HepG2 (cell line): ENCODE data around the gene DNMT3A. TPM values are rescaled to one million over a fixed set of nuclear protein-coding genes. Genes with fewer than 3 reads are reported as not detected.

Experiments
- ATAC-seq: fragments of 200-7000 bp; cut with Tn5 transposase; 3 replicates; pipeline ENCODE4 v1.9.1; 2020; ENCODE audit warnings: mild to moderate bottlenecking, moderate library complexity
- BruUV-seq: library from RNA; stranded (reverse); fragments of 400-500 nt; replicated peaks from 2 replicates; lab custom pipeline; 2021; lab: Mats Ljungman, UMichigan
- CTCF ChIA-PET: fragments of 300-600 bp; formaldehyde crosslinking; extraction: SDS; loops from one replicate; lab custom pipeline; 2021; ENCODE audit warnings: low total read pairs, inconsistent platforms, low intra/inter-chr PET ratio; lab: Yijun Ruan, JAX
- POLR2A ChIA-PET: fragments of 350-600 bp; sonication (Branson Sonifier 250); formaldehyde crosslinking; loops from one replicate; lab custom pipeline; 2020; ENCODE audit warnings: antibody characterized with exemption, inconsistent platforms; lab: Yijun Ruan, JAX
- DNase-seq: peaks from one replicate; pipeline ENCODE4 v3.0.0-alpha.2; 2015; ENCODE audit warnings: low spot score
- FAIRE-seq: peaks from 3 replicates; lab custom pipeline; 2011; peaks lifted over from hg19 to GRCh38; lab: Jason Lieb, UNC
- H2AFZ ChIP-seq: one replicate; pipeline ENCODE4 v1.6.1; 2011; ENCODE audit warnings: low read length, inconsistent platforms
- H3K27ac ChIP-seq: fragments of 300-600 bp; 3 replicates; pipeline ENCODE4 v1.8.0; 2011; ENCODE audit warnings: mixed run types, mild to moderate bottlenecking, mixed read lengths, low read length, inconsistent platforms; ENCODE audit not compliant: insufficient read depth; ENCODE audit errors: extremely low read length
- H3K27me3 ChIP-seq, 2 experiments: fragments of 200-600 bp in 1 of 2; 2 replicates in 1 of 2; 3 replicates in 1 of 2; pipeline versions ENCODE4 v1.6.0 to v1.8.0; 2011; ENCODE audit warnings: low read length in 2 of 2, mild to moderate bottlenecking in 2 of 2, moderate library complexity in 2 of 2, inconsistent platforms in 1 of 2; ENCODE audit not compliant: insufficient read depth in 2 of 2, control insufficient read depth in 1 of 2
- H3K36me3 ChIP-seq, 2 experiments: fragments of 200-600 bp in 1 of 2; replicated peaks in 1 of 2; 2 replicates in 1 of 2; 3 replicates in 1 of 2; pipeline versions ENCODE4 v1.5.1 to v1.8.0; 2011; ENCODE audit warnings: low read length in 2 of 2, inconsistent platforms in 1 of 2; ENCODE audit not compliant: insufficient read depth in 2 of 2, control insufficient read depth in 1 of 2
- H3K4me1 ChIP-seq: 2 replicates; pipeline ENCODE4 v1.5.1; 2012; ENCODE audit warnings: low read length, inconsistent platforms; ENCODE audit not compliant: insufficient read depth
- H3K4me2 ChIP-seq: 2 replicates; pipeline ENCODE4 v1.6.0; 2011; ENCODE audit warnings: low read depth, low read length, inconsistent platforms
- H3K4me3 ChIP-seq, 3 experiments: fragments of 200-600 bp in 1 of 3; sonication (generic), shearing (Covaris generic) in 1 of 3; replicated peaks in 1 of 3; 2 replicates each; pipeline ENCODE4 v1.5.1; 2011 to 2016; ENCODE audit warnings: low read length in 3 of 3, inconsistent platforms in 2 of 3, low read depth in 2 of 3, mild to moderate bottlenecking in 2 of 3, control low read depth in 1 of 3, mixed read lengths in 1 of 3; ENCODE audit not compliant: insufficient read depth in 1 of 3
- H3K79me2 ChIP-seq: one replicate; pipeline ENCODE4 v1.6.1; 2011; ENCODE audit warnings: low read length, inconsistent platforms; ENCODE audit not compliant: insufficient read depth
- H3K9ac ChIP-seq: 2 replicates; pipeline ENCODE4 v1.6.0; 2011; ENCODE audit warnings: mild to moderate bottlenecking, low read depth, low read length, inconsistent platforms; ENCODE audit not compliant: insufficient read depth
- H3K9me3 ChIP-seq: 2 replicates; pipeline ENCODE4 v1.5.1; 2012; ENCODE audit warnings: mild to moderate bottlenecking, low read length
- H4K20me1 ChIP-seq: 2 replicates; pipeline ENCODE4 v1.6.0; 2011; ENCODE audit warnings: inconsistent platforms, mild to moderate bottlenecking, low read length, moderate library complexity; ENCODE audit not compliant: insufficient read depth
- DMTF1 ChIP-seq: sonication (generic); formaldehyde crosslinking; IDR thresholded peaks from 2 replicates; pipeline ENCODE4 v1.4.0; 2020; ENCODE audit warnings: mild to moderate bottlenecking, missing genetic modification reagents
- GZF1 ChIP-seq: sonication (generic); formaldehyde crosslinking; IDR thresholded peaks from 2 replicates; pipeline ENCODE4 v1.5.1; 2020; ENCODE audit warnings: mild to moderate bottlenecking, missing genetic modification reagents
- IKZF1 ChIP-seq: fragments of 450-650 bp; IDR thresholded peaks from 2 replicates; pipeline ENCODE4 v1.7.1; 2016
- NFIC ChIP-seq: IDR thresholded peaks from 2 replicates; pipeline ENCODE4 v1.6.1; 2012; ENCODE audit warnings: mild to moderate bottlenecking, low read length, inconsistent platforms
- NR2F6 ChIP-seq, 2 experiments: IDR thresholded peaks; 2 replicates each; pipeline ENCODE4 v1.6.1; 2016; ENCODE audit warnings: antibody characterized with exemption in 1 of 2, mild to moderate bottlenecking in 1 of 2
- SETDB1 ChIP-seq: sonication (generic); formaldehyde crosslinking; IDR thresholded peaks from 2 replicates; pipeline ENCODE4 v1.5.1; 2020; ENCODE audit warnings: missing genetic modification reagents, mild to moderate bottlenecking, borderline replicate concordance
- SNAPC2 ChIP-seq: sonication (generic); formaldehyde crosslinking; IDR thresholded peaks from 2 replicates; pipeline ENCODE4 v1.8.1; 2022; ENCODE audit warnings: mild to moderate bottlenecking, missing genetic modification reagents
- YEATS4 ChIP-seq: sonication (generic); formaldehyde crosslinking; IDR thresholded peaks from 2 replicates; pipeline ENCODE4 v1.4.0; 2020; ENCODE audit warnings: missing genetic modification reagents, borderline replicate concordance
- ZNF441 ChIP-seq: sonication (generic); formaldehyde crosslinking; IDR thresholded peaks from 2 replicates; pipeline ENCODE4 v1.7.0; 2021; ENCODE audit warnings: missing genetic modification reagents, borderline replicate concordance
- ZNF768 ChIP-seq: sonication (generic); formaldehyde crosslinking; IDR thresholded peaks from 2 replicates; pipeline ENCODE4 v1.4.0; 2020; ENCODE audit warnings: missing genetic modification reagents
- WGBS: methylation state at CpG from one replicate; pipeline ENCODE4 v1.1.6; 2017; ENCODE audit warnings: low lambda C conversion rate; 5-methylcytosine and 5-hydroxymethylcytosine counted together
- in situ Hi-C: cut with HindIII; loops from 2 replicates; pipeline ENCODE4 v1.10.0; 2017; ENCODE audit warnings: low pct_unique_long_range_greater_than_20kb; ENCODE audit not compliant: extremely low pct_ligation_motif_present
- intact Hi-C: fragments of 100-400 bp; cut with micrococcal nuclease; formaldehyde crosslinking; loops from one replicate; pipeline ENCODE4 v1.10.0; 2022; ENCODE audit not compliant: unreplicated experiment
- polyA plus RNA-seq, 8 experiments: library from polyadenylated mRNA; depleted of rRNA in 3 of 8; stranded (reverse) in 7 of 8; unstranded in 1 of 8; fragments of >200 nt; fragmentation: Illumina TruSeq in 4 of 8; extraction: Trizol in 4 of 8; gene quantifications; 2 replicates each; pipeline versions ENCODE4 v1.2.1 to v1.2.3, GENCODE V29; 2011 to 2016; ENCODE audit warnings: low read depth in 4 of 8, missing spikeins in 1 of 8, mixed read lengths in 1 of 8; ENCODE audit not compliant: insufficient read depth in 1 of 8
- total RNA-seq, 5 experiments: library from RNA; depleted of rRNA; stranded (reverse); fragments of >200 nt; fragmentation: Illumina TruSeq; extraction: Trizol; gene quantifications; 2 replicates each; pipeline ENCODE4 v1.2.3, GENCODE V29; 2016; ENCODE audit warnings: low read depth in 1 of 5
- TF ChIP-seq, protein P1 (sequence below): sonication (generic); formaldehyde crosslinking; IDR thresholded peaks from 2 replicates; pipeline ENCODE4 v1.5.0; 2020; ENCODE audit warnings: mild to moderate bottlenecking, missing genetic modification reagents, moderate library complexity
- TF ChIP-seq, protein P2 (sequence below): IDR thresholded peaks from 2 replicates; pipeline ENCODE4 v1.6.1; 2016; ENCODE audit warnings: low read depth, missing genetic modification reagents, missing compliant biosample characterization
- TF ChIP-seq, protein P3 (sequence below): sonication (generic); formaldehyde crosslinking; IDR thresholded peaks from 2 replicates; pipeline ENCODE4 v1.4.0; 2020; ENCODE audit warnings: missing genetic modification reagents

DNMT3A gene
- total and polyA plus RNA-seq, 2 of the 13 experiments (the other 11 are each of a cell fraction or from before 2014, with no cell fraction given) = 14.7 to 29.1 TPM

- H4K20me1 ChIP-seq = no peaks in the 10 kb centered on the region
- intact Hi-C loops (no loop called here), in situ Hi-C loops (no loop called here)
- FAIRE-seq (no peak), DNase-seq (no peak), ATAC-seq (no peak)
- no TSS peak for BruUV-seq
- peaks cover 21% of the 10 kb centered on the region for H3K4me1 ChIP-seq
- no peak overlapping the region for H2AFZ ChIP-seq
- no peak overlapping the region for H3K9ac ChIP-seq
- H3K4me2 ChIP-seq = no peak overlapping the region
- no peak overlapping the region for H3K4me3 ChIP-seq
- H3K27me3 ChIP-seq = peaks cover 5 to 57% of the 10 kb centered on the region in 2 experiments; a peak in 4 of 5 replicates
- H3K9me3 ChIP-seq = no peaks in the 10 kb centered on the region
- TF ChIP-seq NR2F6 (IDR thresholded peaks at IDR 0.05) (no peak), NR2F6 (CRISPR knock-in tag; IDR thresholded peaks at IDR 0.05) (no peak), IKZF1 (no peak), YEATS4 (no peak), NFIC (no peak), ZNF441 (no peak), ZNF768 (no peak), SETDB1 (CRISPR knock-in tag) (no peak), DMTF1 (CRISPR knock-in tag) (no peak), SNAPC2 (CRISPR knock-in tag) (no peak), GZF1 (no peak)
- TF ChIP-seq, protein P1, sequence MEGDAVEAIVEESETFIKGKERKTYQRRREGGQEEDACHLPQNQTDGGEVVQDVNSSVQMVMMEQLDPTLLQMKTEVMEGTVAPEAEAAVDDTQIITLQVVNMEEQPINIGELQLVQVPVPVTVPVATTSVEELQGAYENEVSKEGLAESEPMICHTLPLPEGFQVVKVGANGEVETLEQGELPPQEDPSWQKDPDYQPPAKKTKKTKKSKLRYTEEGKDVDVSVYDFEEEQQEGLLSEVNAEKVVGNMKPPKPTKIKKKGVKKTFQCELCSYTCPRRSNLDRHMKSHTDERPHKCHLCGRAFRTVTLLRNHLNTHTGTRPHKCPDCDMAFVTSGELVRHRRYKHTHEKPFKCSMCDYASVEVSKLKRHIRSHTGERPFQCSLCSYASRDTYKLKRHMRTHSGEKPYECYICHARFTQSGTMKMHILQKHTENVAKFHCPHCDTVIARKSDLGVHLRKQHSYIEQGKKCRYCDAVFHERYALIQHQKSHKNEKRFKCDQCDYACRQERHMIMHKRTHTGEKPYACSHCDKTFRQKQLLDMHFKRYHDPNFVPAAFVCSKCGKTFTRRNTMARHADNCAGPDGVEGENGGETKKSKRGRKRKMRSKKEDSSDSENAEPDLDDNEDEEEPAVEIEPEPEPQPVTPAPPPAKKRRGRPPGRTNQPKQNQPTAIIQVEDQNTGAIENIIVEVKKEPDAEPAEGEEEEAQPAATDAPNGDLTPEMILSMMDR (CRISPR knock-in tag) = no peak
- TF ChIP-seq, protein P2, sequence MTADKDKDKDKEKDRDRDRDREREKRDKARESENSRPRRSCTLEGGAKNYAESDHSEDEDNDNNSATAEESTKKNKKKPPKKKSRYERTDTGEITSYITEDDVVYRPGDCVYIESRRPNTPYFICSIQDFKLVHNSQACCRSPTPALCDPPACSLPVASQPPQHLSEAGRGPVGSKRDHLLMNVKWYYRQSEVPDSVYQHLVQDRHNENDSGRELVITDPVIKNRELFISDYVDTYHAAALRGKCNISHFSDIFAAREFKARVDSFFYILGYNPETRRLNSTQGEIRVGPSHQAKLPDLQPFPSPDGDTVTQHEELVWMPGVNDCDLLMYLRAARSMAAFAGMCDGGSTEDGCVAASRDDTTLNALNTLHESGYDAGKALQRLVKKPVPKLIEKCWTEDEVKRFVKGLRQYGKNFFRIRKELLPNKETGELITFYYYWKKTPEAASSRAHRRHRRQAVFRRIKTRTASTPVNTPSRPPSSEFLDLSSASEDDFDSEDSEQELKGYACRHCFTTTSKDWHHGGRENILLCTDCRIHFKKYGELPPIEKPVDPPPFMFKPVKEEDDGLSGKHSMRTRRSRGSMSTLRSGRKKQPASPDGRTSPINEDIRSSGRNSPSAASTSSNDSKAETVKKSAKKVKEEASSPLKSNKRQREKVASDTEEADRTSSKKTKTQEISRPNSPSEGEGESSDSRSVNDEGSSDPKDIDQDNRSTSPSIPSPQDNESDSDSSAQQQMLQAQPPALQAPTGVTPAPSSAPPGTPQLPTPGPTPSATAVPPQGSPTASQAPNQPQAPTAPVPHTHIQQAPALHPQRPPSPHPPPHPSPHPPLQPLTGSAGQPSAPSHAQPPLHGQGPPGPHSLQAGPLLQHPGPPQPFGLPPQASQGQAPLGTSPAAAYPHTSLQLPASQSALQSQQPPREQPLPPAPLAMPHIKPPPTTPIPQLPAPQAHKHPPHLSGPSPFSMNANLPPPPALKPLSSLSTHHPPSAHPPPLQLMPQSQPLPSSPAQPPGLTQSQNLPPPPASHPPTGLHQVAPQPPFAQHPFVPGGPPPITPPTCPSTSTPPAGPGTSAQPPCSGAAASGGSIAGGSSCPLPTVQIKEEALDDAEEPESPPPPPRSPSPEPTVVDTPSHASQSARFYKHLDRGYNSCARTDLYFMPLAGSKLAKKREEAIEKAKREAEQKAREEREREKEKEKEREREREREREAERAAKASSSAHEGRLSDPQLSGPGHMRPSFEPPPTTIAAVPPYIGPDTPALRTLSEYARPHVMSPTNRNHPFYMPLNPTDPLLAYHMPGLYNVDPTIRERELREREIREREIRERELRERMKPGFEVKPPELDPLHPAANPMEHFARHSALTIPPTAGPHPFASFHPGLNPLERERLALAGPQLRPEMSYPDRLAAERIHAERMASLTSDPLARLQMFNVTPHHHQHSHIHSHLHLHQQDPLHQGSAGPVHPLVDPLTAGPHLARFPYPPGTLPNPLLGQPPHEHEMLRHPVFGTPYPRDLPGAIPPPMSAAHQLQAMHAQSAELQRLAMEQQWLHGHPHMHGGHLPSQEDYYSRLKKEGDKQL (CRISPR knock-in tag) = no peak
- TF ChIP-seq, protein P3, sequence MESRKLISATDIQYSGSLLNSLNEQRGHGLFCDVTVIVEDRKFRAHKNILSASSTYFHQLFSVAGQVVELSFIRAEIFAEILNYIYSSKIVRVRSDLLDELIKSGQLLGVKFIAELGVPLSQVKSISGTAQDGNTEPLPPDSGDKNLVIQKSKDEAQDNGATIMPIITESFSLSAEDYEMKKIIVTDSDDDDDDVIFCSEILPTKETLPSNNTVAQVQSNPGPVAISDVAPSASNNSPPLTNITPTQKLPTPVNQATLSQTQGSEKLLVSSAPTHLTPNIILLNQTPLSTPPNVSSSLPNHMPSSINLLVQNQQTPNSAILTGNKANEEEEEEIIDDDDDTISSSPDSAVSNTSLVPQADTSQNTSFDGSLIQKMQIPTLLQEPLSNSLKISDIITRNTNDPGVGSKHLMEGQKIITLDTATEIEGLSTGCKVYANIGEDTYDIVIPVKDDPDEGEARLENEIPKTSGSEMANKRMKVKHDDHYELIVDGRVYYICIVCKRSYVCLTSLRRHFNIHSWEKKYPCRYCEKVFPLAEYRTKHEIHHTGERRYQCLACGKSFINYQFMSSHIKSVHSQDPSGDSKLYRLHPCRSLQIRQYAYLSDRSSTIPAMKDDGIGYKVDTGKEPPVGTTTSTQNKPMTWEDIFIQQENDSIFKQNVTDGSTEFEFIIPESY (CRISPR knock-in tag) = no peak
- no peak overlapping the region for H3K27ac ChIP-seq
- H3K79me2 ChIP-seq = no peaks in the 10 kb centered on the region
- ChIA-PET CTCF (no interaction called here), POLR2A (no interaction called here)
- no peaks in the 10 kb centered on the region for H3K36me3 ChIP-seq
- 44% methylated on average over 8 of the region's 8 CpGs for WGBS
Observed at GRCh38 chr2:25358836-25359235, 17.1 kb upstream of the DNMT3A start.
